GM19328 (cell line): ENCODE measurements around the gene C10orf62.
"Not testable (repeated sequence)": the region's sequence is repeated elsewhere in the genome, so short reads cannot be mapped to it uniquely, and the experiment has no call there.

Source experiments
- ATAC-seq: cut with Tn5 transposase; IDR thresholded peaks from one replicate; pipeline ENCODE4 v1.9.1; 2021; ENCODE audit warnings: mild to moderate bottlenecking, moderate library complexity; ENCODE audit not compliant: unreplicated experiment

Gene C10orf62

GRCh38 chr10:97589479-97589878, at the start of gene C10orf62:
Gene C10orf62 (plus strand): TSS chr10:97589721. CDS start chr10:97589898, 177 bp downstream.
- no peak for ATAC-seq

GRCh38 chr10:97540669-97541500, 48.6 kb upstream of the C10orf62 start:
- no peak for ATAC-seq

- no peak for ATAC-seq
Observed at GRCh38 chr10:97542169-97543024, 47.1 kb upstream of the C10orf62 start.

- ATAC-seq: no peak
Observed at GRCh38 chr10:97543025-97543546, 46.4 kb upstream of the C10orf62 start.

GRCh38 chr10:97546456-97547270, 42.9 kb upstream of the C10orf62 start:
- ATAC-seq: no peak

- no peak for ATAC-seq
Observed at GRCh38 chr10:97547271-97547600, 42.3 kb upstream of the C10orf62 start.

GRCh38 chr10:97547962-97548361, 41.6 kb upstream of the C10orf62 start:
- no peak for ATAC-seq

- ATAC-seq: no peak
Observed at GRCh38 chr10:97548828-97549455, 40.6 kb upstream of the C10orf62 start.

- no peak for ATAC-seq
Observed at GRCh38 chr10:97549587-97550322, 39.8 kb upstream of the C10orf62 start.

GRCh38 chr10:97550336-97551149, 39.0 kb upstream of the C10orf62 start:
- no peak for ATAC-seq

- no peak for ATAC-seq
Observed at GRCh38 chr10:97551271-97551670, 38.2 kb upstream of the C10orf62 start.

GRCh38 chr10:97553575-97554031, 35.9 kb upstream of the C10orf62 start:
- ATAC-seq: no peak

GRCh38 chr10:97554336-97554735, 35.2 kb upstream of the C10orf62 start:
- ATAC-seq: not testable (repeated sequence)

- ATAC-seq: not testable (repeated sequence)
Observed at GRCh38 chr10:97555541-97555940, 34.0 kb upstream of the C10orf62 start.

GRCh38 chr10:97560731-97561381, 28.7 kb upstream of the C10orf62 start:
- ATAC-seq: not testable (repeated sequence)

GRCh38 chr10:97561386-97562077, 28.0 kb upstream of the C10orf62 start:
- ATAC-seq: not testable (repeated sequence)

- not testable (repeated sequence) for ATAC-seq
Observed at GRCh38 chr10:97562329-97562728, 27.2 kb upstream of the C10orf62 start.

- ATAC-seq: no peak
Observed at GRCh38 chr10:97563337-97563736, 26.2 kb upstream of the C10orf62 start.
